AG04450 (cell line): ENCODE measurements around the gene CCDC57. TPM values are rescaled to one million over a fixed set of nuclear protein-coding genes. Genes with fewer than 3 reads are reported as not detected.

Source experiments
- CTCF ChIA-PET: fragments of 300-600, 350-600 bp; formaldehyde crosslinking; extraction: SDS; loops from one replicate; lab custom pipeline; 2022; ENCODE audit warnings: antibody characterized with exemption, inconsistent platforms; lab: Charles Lee
- POLR2A ChIA-PET: fragments of 350-600 bp; formaldehyde crosslinking; extraction: SDS; loops from one replicate; lab custom pipeline; 2021; ENCODE audit warnings: antibody characterized with exemption, inconsistent platforms; lab: Yijun Ruan, JAX
- DNase-seq: peaks from one replicate; pipeline ENCODE4 v3.0.0-alpha.2; 2011; ENCODE audit warnings: low read depth, low spot score
- H3K27ac ChIP-seq: one replicate; pipeline ENCODE4 v1.5.1; 2012; ENCODE audit warnings: low read depth, low read length, control low read depth
- H3K27me3 ChIP-seq: one replicate; pipeline ENCODE4 v1.6.0; 2012; ENCODE audit warnings: low read length; ENCODE audit not compliant: control insufficient read depth, insufficient read depth
- H3K4me3 ChIP-seq: 2 replicates; pipeline ENCODE4 v1.5.1; 2011; ENCODE audit warnings: mild to moderate bottlenecking, low read depth, low read length, control low read depth
- H3K9me3 ChIP-seq: 2 replicates; pipeline ENCODE4 v1.5.1; 2012; ENCODE audit warnings: low read length; ENCODE audit not compliant: control insufficient read depth, insufficient read depth
- polyA plus RNA-seq: library from polyadenylated mRNA; depleted of rRNA; stranded (reverse); fragments of >200 nt; gene quantifications from 2 replicates; pipeline ENCODE4 v1.2.3, GENCODE V29; 2011
- TF ChIP-seq, protein P1 (sequence below): IDR thresholded peaks from 2 replicates; pipeline ENCODE4 v1.5.1; 2011; ENCODE audit warnings: low read depth, low read length, control low read depth, inconsistent platforms

The CCDC57 gene
- polyA plus RNA-seq, 1 experiment, result 11.1 TPM

DNA sequence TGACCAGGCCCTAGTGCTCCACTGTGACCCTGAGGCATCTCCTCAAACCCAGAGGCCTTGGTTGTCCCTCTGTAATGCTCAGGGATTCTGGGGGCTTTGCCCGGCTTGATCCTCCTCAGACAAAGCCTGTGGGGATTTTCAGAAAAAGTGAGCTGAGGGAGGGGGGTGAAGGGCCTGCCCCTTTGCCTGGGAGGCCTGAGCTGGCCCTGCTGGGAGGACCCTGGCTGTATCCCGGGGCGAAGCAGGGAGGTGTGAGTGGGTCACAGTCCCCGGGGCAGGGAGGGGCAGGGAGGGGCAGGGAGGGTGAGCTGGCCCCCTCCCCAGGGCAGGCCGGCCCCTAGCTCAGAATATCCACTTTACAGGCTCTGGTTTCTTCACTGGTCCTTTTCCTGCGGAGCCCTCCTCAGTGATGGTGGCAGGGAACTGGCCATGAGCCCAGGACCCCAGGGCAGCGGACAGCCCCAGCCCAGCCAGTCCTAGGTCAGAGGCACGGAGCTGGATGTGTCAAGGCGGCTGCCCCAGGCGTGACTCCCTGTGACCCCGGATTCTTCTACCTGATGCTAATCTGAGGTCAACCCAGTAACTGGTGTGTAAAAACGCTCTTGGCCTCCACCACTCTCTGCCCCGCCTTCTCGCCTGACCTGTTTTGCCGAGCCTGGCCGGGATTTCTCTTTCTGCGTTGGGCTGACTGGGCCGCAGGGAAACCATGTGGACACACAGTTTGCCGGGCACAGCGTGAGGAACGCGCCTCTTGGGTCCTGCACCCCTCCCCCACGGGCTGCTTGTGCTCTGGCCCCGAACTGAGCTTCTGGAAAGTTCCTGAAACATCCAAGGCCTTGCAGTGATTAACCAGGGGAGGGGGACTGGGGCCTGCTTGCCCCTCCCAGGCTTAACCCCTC, 108.8 kb downstream of the CCDC57 start:
- no peaks in the 10 kb centered on the region for H3K27me3 ChIP-seq
- POLR2A ChIA-PET, result no interaction called here
- H3K27ac ChIP-seq, result no peak overlapping the region
- no peaks in the 10 kb centered on the region; the same call in 1 of the 2 replicates for H3K9me3 ChIP-seq
- TF ChIP-seq, protein P1, sequence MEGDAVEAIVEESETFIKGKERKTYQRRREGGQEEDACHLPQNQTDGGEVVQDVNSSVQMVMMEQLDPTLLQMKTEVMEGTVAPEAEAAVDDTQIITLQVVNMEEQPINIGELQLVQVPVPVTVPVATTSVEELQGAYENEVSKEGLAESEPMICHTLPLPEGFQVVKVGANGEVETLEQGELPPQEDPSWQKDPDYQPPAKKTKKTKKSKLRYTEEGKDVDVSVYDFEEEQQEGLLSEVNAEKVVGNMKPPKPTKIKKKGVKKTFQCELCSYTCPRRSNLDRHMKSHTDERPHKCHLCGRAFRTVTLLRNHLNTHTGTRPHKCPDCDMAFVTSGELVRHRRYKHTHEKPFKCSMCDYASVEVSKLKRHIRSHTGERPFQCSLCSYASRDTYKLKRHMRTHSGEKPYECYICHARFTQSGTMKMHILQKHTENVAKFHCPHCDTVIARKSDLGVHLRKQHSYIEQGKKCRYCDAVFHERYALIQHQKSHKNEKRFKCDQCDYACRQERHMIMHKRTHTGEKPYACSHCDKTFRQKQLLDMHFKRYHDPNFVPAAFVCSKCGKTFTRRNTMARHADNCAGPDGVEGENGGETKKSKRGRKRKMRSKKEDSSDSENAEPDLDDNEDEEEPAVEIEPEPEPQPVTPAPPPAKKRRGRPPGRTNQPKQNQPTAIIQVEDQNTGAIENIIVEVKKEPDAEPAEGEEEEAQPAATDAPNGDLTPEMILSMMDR, result no peak
- no peak overlapping the region for H3K4me3 ChIP-seq
- CTCF ChIA-PET, result no interaction called here
- no peak for DNase-seq

DNA sequence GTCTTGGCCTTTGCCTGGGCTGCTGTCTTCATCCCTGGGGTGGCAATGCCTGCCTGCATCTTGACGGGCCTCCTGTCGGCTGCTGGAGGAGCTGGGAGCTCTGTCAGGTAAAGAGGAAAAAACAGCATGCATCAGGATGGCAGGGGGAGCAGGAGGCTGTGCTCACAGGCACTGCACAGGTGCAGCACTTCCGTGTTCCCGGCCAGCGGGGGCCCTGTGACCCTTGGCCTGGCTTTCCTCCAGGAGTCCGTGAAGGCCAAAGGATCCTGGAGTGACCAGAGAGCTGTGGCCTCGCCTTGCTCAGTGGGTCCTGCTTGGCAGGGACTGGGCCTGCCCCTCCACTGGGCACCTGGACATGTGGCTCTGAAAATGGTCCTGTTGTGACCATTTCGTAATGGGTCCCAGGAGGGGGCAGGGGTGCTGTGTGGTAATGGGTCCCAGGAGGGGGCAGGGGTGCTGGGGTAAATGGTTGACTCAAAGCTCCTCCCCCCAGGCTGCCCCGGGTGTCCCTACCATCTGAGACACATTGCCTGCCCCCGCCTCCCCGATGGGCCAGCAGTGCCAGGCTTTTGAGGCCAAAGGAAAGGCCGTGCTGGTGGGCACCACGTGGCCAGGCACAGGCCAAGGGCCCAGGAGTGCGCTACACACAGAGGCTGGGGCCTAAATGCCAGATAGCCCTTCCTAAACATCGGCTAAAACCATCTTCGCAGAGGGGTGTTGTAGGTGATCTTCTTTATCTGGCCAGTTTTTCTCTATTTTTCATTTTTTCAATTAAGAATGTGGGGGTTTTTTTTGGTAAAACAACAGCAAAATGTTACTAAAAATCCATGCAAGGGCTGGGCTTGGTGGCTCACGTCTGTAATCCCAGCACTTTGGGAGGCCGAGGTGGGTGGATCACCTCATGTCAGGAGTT, 110.6 kb downstream of the CCDC57 start:
- H3K27ac ChIP-seq, result no peak overlapping the region
- TF ChIP-seq, protein P1, result no peak
- CTCF ChIA-PET, result no interaction called here
- POLR2A ChIA-PET, result no interaction called here
- no peak overlapping the region for H3K4me3 ChIP-seq
- H3K9me3 ChIP-seq, result no peaks in the 10 kb centered on the region; the same call in 1 of the 2 replicates
- no peaks in the 10 kb centered on the region for H3K27me3 ChIP-seq
- DNase-seq, result no peak

DNA sequence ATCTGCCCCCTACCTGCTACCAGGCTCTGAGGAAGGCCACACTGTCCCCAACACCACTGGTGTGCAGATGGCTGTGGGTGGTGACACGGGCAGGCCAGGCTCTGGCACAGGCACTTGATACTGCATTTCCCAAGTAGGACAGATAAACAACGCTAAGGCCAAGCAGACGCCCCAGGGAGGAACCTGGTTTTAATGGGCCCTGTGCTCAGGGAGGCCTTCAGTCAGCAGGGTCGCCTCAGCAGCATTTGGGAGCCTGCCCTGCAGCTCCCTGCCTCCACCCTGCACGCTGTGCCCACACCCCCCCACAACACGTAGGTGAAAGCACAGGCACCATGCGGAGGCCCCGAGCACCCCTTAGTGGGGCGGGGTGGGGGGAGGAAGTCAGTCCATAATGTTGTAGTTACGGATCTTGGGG, 111.3 kb downstream of the CCDC57 start:
- CTCF ChIA-PET, result no interaction called here
- Histone ChIP-seq H3K27me3 (no peaks in the 10 kb centered on the region), H3K4me3 (no peak overlapping the region), H3K9me3 (no peaks in the 10 kb centered on the region; the same call in 1 of the 2 replicates), H3K27ac (no peak overlapping the region)
- TF ChIP-seq, protein P1, result no peak
- POLR2A ChIA-PET, result no interaction called here
- no peak for DNase-seq

DNA sequence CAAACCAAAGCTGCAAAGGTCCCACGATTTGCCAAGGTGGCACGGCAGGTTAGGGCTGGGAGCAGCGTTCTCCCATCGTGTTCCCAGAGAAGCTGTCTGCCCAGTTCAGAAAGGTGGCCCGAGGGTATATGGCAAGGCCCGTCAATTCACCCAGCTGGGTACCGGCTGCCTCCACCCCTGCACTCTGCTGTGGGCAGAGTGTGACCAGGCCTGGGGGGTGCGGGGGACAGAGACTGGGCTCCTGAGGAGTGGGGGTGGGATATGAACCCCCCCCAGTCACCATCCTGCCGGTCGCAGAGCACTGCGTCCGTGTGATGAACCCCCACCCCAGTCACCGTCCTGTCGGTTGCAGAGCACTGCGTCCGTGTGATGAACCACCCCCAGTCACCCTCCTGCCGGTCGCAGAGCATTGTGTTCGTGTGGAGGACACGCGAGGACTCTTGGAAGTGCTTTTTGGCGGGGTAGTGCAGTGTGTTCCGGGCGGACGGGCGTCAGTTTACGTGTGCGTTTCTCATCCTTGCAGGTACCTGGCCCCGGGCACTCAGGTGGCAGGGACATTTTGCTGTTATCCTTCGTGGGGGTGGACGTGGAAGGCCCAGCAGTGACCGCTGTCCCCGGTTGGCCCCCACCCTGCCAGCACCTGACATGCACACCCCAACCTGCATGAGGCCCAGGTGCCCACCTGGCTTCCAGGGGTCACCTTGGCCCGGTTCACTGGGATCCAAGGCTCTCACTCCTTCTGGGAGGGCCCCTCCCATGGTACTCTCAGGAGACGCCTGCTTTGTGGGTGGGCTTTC, 111.9 kb downstream of the CCDC57 start:
- POLR2A ChIA-PET, result no interaction called here
- Histone ChIP-seq H3K27ac (no peak overlapping the region), H3K27me3 (no peaks in the 10 kb centered on the region), H3K4me3 (no peak overlapping the region), H3K9me3 (no peaks in the 10 kb centered on the region; the same call in 1 of the 2 replicates)
- CTCF ChIA-PET, result no interaction called here
- TF ChIP-seq, protein P1, result no peak
- no peak for DNase-seq
